ENCODE results near the gene RFC5.
"Not testable (repeated sequence)": the region's sequence is repeated elsewhere in the genome, so short reads cannot be mapped to it uniquely, and the experiment has no call there.

RFC5 gene

GRCh38 chr12:118016424-118017264 is at the start of gene RFC5:
Gene RFC5, plus strand, starts transcription at chr12:118016703. Its CDS starts 125 bp downstream, at chr12:118016828.
- peak; percentile 96 for DNase-seq

GRCh38 chr12:117967043-117967442 is 49.5 kb upstream of the RFC5 start:
- DNase-seq: no peak

- no peak for DNase-seq
Measured at GRCh38 chr12:117967512-117967911, 49.0 kb upstream of the RFC5 start.

GRCh38 chr12:117968151-117968789 is 48.2 kb upstream of the RFC5 start:
- DNase-seq: no peak

GRCh38 chr12:117968826-117969659 is 47.5 kb upstream of the RFC5 start, which contains the start of gene KSR2:
Gene KSR2, minus strand, starts transcription at chr12:117968990. Its CDS starts 735 bp downstream, at chr12:117968255.
- DNase-seq: peak; percentile 19

- no peak for DNase-seq
Measured at GRCh38 chr12:117970334-117970733, 46.2 kb upstream of the RFC5 start.

- no peak for DNase-seq
Measured at GRCh38 chr12:117972301-117972700, 44.2 kb upstream of the RFC5 start.

- DNase-seq: no peak
Measured at GRCh38 chr12:117975006-117975405, 41.5 kb upstream of the RFC5 start.

- no peak for DNase-seq
Measured at GRCh38 chr12:117977373-117977772, 39.1 kb upstream of the RFC5 start.

GRCh38 chr12:117980616-117981015 is 35.9 kb upstream of the RFC5 start:
- DNase-seq: peak; percentile 40

- no peak for DNase-seq
Measured at GRCh38 chr12:117981267-117981666, 35.2 kb upstream of the RFC5 start.

GRCh38 chr12:117985182-117985581 is 31.3 kb upstream of the RFC5 start:
- DNase-seq: peak; percentile 16

- DNase-seq: peak; percentile 88
Measured at GRCh38 chr12:117986705-117987469, 29.6 kb upstream of the RFC5 start.

GRCh38 chr12:117994551-117995438 is 21.7 kb upstream of the RFC5 start:
- no peak for DNase-seq

- DNase-seq: no peak
Measured at GRCh38 chr12:117998719-117999118, 17.8 kb upstream of the RFC5 start.

- not testable (repeated sequence) for DNase-seq
Measured at GRCh38 chr12:117999806-118000205, 16.7 kb upstream of the RFC5 start.

GRCh38 chr12:118010903-118011302 is 5.6 kb upstream of the RFC5 start:
- DNase-seq: no peak

- no peak for DNase-seq
Measured at GRCh38 chr12:118011377-118011776, 5.1 kb upstream of the RFC5 start.

GRCh38 chr12:118011961-118012360 is 4.5 kb upstream of the RFC5 start:
- DNase-seq: no peak

- DNase-seq: no peak
Measured at GRCh38 chr12:118013283-118013682, 3.2 kb upstream of the RFC5 start.

GRCh38 chr12:118015306-118015705 is 1.2 kb upstream of the RFC5 start:
- DNase-seq: no peak

Measured in fibroblast of skin of right biceps (primary cell).